Epithelial cell of proximal tubule (primary cell): ENCODE measurements around the gene SCML1. TPM values are rescaled to one million over a fixed set of nuclear protein-coding genes. Genes with fewer than 3 reads are reported as not detected.

Experiments used
- DNase-seq: peaks from one replicate; pipeline ENCODE4 v3.0.0-alpha.2; 2011; ENCODE audit warnings: low read depth
- H3K4me3 ChIP-seq: 2 replicates; pipeline ENCODE4 v1.5.1; 2011; ENCODE audit warnings: low read depth, mild to moderate bottlenecking, low read length
- total RNA-seq: library from RNA; depleted of rRNA; stranded (reverse); fragments of >200 nt; gene quantifications from 2 replicates; pipeline ENCODE4 v1.2.3, GENCODE V29; 2015
- TF ChIP-seq, protein P1 (sequence below): conservative IDR thresholded peaks from 2 replicates; pipeline ENCODE4 v1.5.1; 2012; ENCODE audit warnings: low read depth, mild to moderate bottlenecking, low read length

Gene SCML1
- total RNA-seq, 1 donor from 2014 or later, result 4.4 TPM

DNA sequence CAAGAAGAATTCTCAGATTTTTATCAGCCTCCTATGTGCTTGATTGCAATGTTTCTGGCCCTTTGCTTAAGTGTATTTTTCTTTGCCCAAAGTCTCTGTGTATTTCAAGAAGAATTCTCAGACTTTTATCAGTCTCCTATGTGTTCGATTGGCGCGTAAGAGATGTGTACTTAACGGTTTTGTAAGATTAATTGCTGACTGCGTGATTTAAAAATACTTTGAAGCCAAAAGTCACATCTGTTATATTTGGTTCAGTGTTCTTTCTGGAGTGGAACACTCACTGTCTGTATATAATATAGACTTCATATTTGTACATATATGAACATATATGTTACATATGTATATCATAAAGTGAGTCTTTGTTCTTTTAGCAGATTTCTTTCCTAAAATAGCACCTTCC lies 11.4 kb downstream of the SCML1 start:
- H3K4me3 ChIP-seq, result no peak overlapping the region
- no peak for DNase-seq
- TF ChIP-seq, protein P1, sequence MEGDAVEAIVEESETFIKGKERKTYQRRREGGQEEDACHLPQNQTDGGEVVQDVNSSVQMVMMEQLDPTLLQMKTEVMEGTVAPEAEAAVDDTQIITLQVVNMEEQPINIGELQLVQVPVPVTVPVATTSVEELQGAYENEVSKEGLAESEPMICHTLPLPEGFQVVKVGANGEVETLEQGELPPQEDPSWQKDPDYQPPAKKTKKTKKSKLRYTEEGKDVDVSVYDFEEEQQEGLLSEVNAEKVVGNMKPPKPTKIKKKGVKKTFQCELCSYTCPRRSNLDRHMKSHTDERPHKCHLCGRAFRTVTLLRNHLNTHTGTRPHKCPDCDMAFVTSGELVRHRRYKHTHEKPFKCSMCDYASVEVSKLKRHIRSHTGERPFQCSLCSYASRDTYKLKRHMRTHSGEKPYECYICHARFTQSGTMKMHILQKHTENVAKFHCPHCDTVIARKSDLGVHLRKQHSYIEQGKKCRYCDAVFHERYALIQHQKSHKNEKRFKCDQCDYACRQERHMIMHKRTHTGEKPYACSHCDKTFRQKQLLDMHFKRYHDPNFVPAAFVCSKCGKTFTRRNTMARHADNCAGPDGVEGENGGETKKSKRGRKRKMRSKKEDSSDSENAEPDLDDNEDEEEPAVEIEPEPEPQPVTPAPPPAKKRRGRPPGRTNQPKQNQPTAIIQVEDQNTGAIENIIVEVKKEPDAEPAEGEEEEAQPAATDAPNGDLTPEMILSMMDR, result no peak

DNA sequence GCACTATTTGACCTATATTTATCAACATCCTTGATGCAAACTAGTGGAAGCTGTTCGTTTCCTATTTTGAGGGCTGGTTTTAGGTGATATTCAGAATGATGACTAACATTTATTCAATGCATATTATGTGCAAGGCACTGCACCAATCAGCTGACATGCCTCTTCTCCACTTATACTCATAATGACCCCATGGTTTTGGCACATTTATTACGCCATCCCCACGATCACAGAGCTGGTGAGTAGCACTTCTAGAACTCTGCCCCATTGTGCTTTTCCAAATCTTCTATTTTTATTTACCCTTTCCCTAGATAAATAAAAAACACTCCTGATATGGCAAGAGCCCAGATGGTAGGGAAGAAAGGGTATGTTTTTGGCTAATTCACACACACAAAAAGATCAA lies 13.1 kb downstream of the SCML1 start:
- no peak for DNase-seq
- H3K4me3 ChIP-seq, result no peak overlapping the region
- TF ChIP-seq, protein P1, result no peak

DNA sequence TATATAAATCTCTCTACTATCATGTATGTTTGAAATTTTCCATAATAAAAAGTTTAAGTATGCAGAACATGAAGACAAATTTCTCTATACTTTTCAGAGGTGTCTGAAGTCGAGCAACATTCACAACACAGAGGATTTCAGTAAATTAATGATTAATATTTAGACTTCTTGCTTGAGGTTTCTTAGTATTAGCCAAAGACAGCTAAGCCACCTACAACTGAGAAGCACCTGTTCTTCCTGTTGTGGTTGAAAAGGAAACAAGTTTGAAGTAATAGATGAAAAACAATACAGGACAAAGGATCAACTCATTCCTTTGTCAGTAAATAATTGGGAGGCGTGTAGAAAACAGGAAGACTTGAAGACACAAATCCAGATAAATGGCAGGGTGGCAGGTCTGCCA lies 21.1 kb downstream of the SCML1 start:
- TF ChIP-seq, protein P1, result no peak

DNA sequence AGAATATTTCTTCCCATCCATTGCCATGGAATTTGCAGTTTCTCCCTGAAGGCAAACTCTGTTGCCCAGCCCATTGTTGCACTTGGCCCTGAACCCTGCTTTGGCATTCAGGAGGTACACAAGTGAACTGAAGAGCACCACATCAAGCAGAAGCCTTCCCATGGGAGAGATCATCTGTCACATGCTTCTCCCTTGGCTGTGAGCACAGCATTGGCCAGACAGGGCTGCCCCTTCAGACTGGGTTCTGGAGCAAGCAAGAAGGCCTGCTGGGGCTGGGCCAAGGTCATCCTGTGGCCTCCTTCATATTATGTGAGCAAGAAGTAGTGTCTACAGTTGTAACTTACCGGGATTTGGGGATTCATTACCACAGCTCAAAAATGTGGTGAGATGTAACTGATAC lies 22.7 kb downstream of the SCML1 start:
- no peak for DNase-seq
- no peak overlapping the region for H3K4me3 ChIP-seq
- TF ChIP-seq, protein P1, result no peak

More for the DNA sequence above, 21.1 kb downstream of the SCML1 start:
- no peak overlapping the region for H3K4me3 ChIP-seq
- no peak for DNase-seq

DNA sequence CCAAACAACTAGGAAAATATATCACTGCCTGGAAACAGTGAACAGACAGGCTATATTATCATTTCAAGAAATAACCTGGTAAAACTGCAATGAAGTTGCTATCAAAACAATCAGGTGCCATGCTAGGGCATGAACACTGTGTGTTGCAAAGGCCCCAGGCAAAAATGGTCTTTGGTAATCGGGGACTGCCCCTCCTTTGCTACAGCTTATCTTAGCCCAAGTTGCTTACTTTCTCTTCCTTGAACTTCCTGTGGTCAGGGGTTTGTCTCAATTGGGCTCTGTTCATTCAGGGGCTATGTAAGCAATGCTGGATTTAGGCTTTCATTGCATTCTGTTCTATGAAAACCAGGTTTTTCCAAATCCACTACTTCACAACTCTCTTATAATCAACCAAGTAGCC lies 30.4 kb downstream of the SCML1 start:
- no peak overlapping the region for H3K4me3 ChIP-seq
- DNase-seq, result no peak

DNA sequence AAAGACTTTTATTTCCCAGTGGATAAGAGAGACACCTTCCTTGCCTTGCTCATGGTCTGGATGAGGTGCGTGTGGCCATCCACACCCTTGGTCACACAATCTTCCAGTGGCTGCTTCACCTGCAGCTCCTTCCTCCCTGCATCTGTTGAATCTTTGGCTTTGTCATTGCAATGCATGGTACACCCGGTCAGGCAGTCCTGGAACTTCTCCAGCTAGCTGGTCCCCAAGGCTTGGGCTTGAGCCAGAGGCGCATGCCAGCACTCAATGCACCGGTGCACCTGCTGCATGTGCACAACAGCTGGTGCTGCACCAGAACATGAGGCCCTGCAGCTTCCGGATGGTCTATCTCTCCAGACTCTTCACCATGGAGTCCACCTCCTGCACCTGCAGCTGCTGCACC lies 31.7 kb downstream of the SCML1 start:
- no peak for DNase-seq
- TF ChIP-seq, protein P1, result no peak
- H3K4me3 ChIP-seq, result no peak overlapping the region

More for the DNA sequence above, 30.4 kb downstream of the SCML1 start:
- TF ChIP-seq, protein P1, result no peak

DNA sequence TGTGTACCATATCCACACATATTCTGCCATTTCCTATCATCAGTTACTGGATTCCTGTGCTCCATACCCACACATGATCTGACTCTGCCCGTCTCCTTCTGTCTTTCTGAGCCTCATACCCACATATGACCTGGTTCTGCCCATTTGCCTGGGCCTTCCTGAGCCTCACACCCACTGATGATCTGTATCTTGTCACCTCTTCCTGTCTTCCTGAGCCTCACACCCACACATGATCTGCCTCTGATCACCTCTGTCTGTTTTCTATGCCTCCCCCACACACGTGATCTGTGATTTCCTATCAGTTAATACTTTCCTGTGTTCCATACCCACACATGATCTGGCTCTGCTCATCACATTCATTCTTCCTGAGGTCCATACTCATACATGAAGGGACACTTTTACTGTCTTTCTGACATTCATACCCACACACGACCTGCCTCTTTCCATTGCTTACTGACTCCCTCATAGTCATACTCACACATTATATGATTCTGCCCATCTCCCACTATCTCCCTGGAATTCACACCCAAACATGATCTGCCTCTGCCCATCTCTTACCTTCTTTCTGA lies 32.5 kb downstream of the SCML1 start:
- TF ChIP-seq, protein P1, result no peak
- H3K4me3 ChIP-seq, result no peak overlapping the region
- no peak for DNase-seq
